LHCN-M2 (cell line): ENCODE data around the gene HPD. TPM values are rescaled to one million over a fixed set of nuclear protein-coding genes. Genes with fewer than 3 reads are reported as not detected.
"Not testable (repeated sequence)": the region's sequence is repeated elsewhere in the genome, so short reads cannot be mapped to it uniquely, and the experiment has no call there.

Experiments
- DNase-seq: peaks from one replicate; pipeline ENCODE4 v3.0.0-alpha.2; 2012; ENCODE audit warnings: low read depth
- total RNA-seq: library from RNA; depleted of rRNA; stranded (reverse); fragments of >200 nt; gene quantifications from 2 replicates; pipeline ENCODE4 v1.2.3, GENCODE V29; 2014

HPD gene
- total RNA-seq, 1 experiment from 2014 or later: 0.75 TPM

GRCh38 chr12:121866331-121866730 lies 7.7 kb upstream of the HPD start:
- no peak for DNase-seq

GRCh38 chr12:121861636-121862254 lies 3.1 kb upstream of the HPD start:
- DNase-seq: peak; percentile 31

- DNase-seq: not testable (repeated sequence)
Observed at GRCh38 chr12:121860699-121861098, 2.0 kb upstream of the HPD start.

- DNase-seq: no peak
Observed at GRCh38 chr12:121860257-121860656, 1.6 kb upstream of the HPD start.

GRCh38 chr12:121858318-121858661 lies 369 bp downstream of the HPD start:
- DNase-seq: no peak

GRCh38 chr12:121857322-121858246 lies 1.1 kb downstream of the HPD start:
- no peak for DNase-seq

- not testable (repeated sequence) for DNase-seq
Observed at GRCh38 chr12:121852392-121852791, 6.3 kb downstream of the HPD start.

- no peak for DNase-seq
Observed at GRCh38 chr12:121849665-121850064, 9.0 kb downstream of the HPD start.

GRCh38 chr12:121849211-121849610 lies 9.4 kb downstream of the HPD start:
- no peak for DNase-seq

- no peak for DNase-seq
Observed at GRCh38 chr12:121845701-121846100, 13.0 kb downstream of the HPD start.

- no peak for DNase-seq
Observed at GRCh38 chr12:121843236-121843982, 15.2 kb downstream of the HPD start.

- no peak for DNase-seq
Observed at GRCh38 chr12:121839993-121840761, 18.5 kb downstream of the HPD start.

GRCh38 chr12:121839106-121839992 lies 19.3 kb downstream of the HPD start:
- DNase-seq: peak; percentile 95

- DNase-seq: no peak
Observed at GRCh38 chr12:121838126-121838525, 20.5 kb downstream of the HPD start.

GRCh38 chr12:121837680-121838079 lies 21.0 kb downstream of the HPD start:
- DNase-seq: no peak

- DNase-seq: no peak
Observed at GRCh38 chr12:121831571-121832245, 27.0 kb downstream of the HPD start.

GRCh38 chr12:121830588-121831265 lies 27.9 kb downstream of the HPD start:
- DNase-seq: no peak

GRCh38 chr12:121830134-121830533 lies 28.5 kb downstream of the HPD start:
- DNase-seq: no peak

- no peak for DNase-seq
Observed at GRCh38 chr12:121829250-121829918, 29.3 kb downstream of the HPD start.
